Activated CD4-positive, alpha-beta T cell treated with anti-CD3 and anti-CD28 coated beads for 36 hours (primary cell): Measurements from ENCODE around the gene CELSR1. TPM values are rescaled to one million over a fixed set of nuclear protein-coding genes. Genes with fewer than 3 reads are reported as not detected.
"Not testable (repeated sequence)": the region's sequence is repeated elsewhere in the genome, so short reads cannot be mapped to it uniquely, and the experiment has no call there.

Experiments
- ATAC-seq: fragments of 200-7000 bp; cut with Tn5 transposase; one replicate; pipeline ENCODE4 v1.10.0; 2021; ENCODE audit warnings: mild to moderate bottlenecking, moderate library complexity
- CTCF ChIA-PET: fragments of 350-600 bp; sonication (Branson Sonifier 250); formaldehyde crosslinking; loops from one replicate; lab custom pipeline; 2021; ENCODE audit warnings: antibody characterized with exemption; lab: Charles Lee
- POLR2A ChIA-PET: fragments of 350-600 bp; sonication (Branson Sonifier 250); formaldehyde crosslinking; loops from one replicate; lab custom pipeline; 2021; ENCODE audit warnings: antibody characterized with exemption, inconsistent platforms; lab: Charles Lee
- DNase-seq: peaks from one replicate; pipeline ENCODE4 v3.0.0-alpha.2; 2020
- H3K27ac Mint-ChIP-seq: one replicate; pipeline ENCODE4 v1.8.0; 2021; ENCODE audit warnings: mixed read lengths
- H3K27me3 Mint-ChIP-seq: one replicate; pipeline ENCODE4 v1.8.0; 2021; ENCODE audit warnings: mixed read lengths
- H3K36me3 Mint-ChIP-seq: one replicate; pipeline ENCODE4 v1.8.0; 2021; ENCODE audit warnings: low read depth, mixed read lengths
- H3K4me1 Mint-ChIP-seq: one replicate; pipeline ENCODE4 v1.8.0; 2021; ENCODE audit warnings: mixed read lengths
- H3K4me3 Mint-ChIP-seq: one replicate; pipeline ENCODE4 v1.8.0; 2021; ENCODE audit warnings: mild to moderate bottlenecking, moderate library complexity, mixed read lengths
- H3K9me3 Mint-ChIP-seq: one replicate; pipeline ENCODE4 v1.8.0; 2021; ENCODE audit warnings: low read depth, mixed read lengths
- intact Hi-C, 2 experiments: fragments of 100-400 bp; cut with DNase I in 1 of 2; cut with micrococcal nuclease in 1 of 2; formaldehyde crosslinking; loops; one replicate each; pipeline versions ENCODE4 v1.14.2 to v1.15.1; 2022 to 2024; cut with DNase I, micrococcal nuclease
- total RNA-seq, 2 experiments: library from RNA; stranded (reverse); gene quantifications; one replicate each; pipeline ENCODE4 v1.2.3, GENCODE V29; 2021

Gene CELSR1
- total RNA-seq, 2 experiments from 2014 or later = 0.43 to 0.46 TPM

DNA sequence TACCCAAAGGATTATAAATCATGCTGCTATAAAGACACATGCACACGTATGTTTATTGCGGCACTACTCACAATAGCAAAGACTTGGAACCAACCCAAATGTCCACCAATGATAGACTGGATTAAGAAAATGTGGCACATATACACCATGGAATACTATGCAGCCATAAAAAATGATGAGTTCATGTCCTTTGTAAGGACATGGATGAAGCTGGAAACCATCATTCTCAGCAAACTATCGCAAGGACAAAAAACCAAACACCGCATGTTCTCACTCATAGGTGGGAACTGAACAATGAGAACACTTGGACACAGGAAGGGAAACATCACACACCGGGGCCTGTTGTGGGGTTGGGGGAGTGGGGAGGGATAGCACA is 21.3 kb downstream of the CELSR1 start:
- H3K36me3 Mint-ChIP-seq, intact Hi-C loops, POLR2A ChIA-PET, DNase-seq, H3K27me3 Mint-ChIP-seq, H3K9me3 Mint-ChIP-seq, H3K27ac Mint-ChIP-seq, CTCF ChIA-PET, H3K4me3 Mint-ChIP-seq, ATAC-seq, H3K4me1 Mint-ChIP-seq: not testable (repeated sequence)

- intact Hi-C loops = no loop called here
- ATAC-seq (peak; percentile 49), DNase-seq (peak; percentile 18)
- POLR2A ChIA-PET = no interaction called here
- CTCF ChIA-PET = no interaction called here
- no peak overlapping the region for H3K4me3 Mint-ChIP-seq
- H3K27ac Mint-ChIP-seq = no peak overlapping the region
- no peaks in the 10 kb centered on the region for H3K27me3 Mint-ChIP-seq
- H3K4me1 Mint-ChIP-seq = no peaks in the 10 kb centered on the region
- H3K36me3 Mint-ChIP-seq = no peaks in the 10 kb centered on the region
- H3K9me3 Mint-ChIP-seq = no peaks in the 10 kb centered on the region
These were observed 22.0 kb downstream of the CELSR1 start for GRCh38 chr22:46515208-46516111.

DNA sequence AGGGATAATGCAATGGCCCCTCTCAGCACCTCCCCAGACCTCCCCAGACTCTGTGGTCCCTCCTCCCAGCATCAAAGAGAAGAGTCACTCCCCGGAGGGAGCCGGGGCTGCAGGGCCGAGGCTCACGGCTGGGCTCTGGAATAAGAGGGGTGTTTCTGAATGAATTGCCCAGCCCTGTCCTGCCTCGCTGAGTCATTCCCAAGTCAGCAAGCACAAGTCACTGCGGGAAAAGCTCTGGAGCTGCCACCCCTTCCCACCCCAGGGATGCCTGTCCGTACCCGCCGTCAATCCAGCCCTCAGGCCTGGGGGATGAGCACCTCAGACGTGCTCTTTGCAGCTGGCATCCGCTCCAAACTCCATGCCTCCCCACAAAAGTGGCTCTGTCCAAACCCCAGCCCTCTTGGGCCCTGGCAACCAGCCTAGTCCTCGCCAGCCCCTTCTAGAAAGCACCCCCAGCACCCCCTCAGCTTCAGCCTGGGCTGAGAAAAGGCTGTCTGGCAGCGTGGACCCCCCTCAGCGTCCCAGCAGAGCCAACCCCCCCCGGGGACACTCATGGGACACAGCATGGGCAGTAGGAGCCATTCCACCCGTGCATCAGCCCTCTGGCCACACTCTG is 22.7 kb downstream of the CELSR1 start:
- Mint-ChIP-seq H3K9me3 (no peaks in the 10 kb centered on the region), H3K27ac (no peak overlapping the region), H3K4me1 (no peaks in the 10 kb centered on the region), H3K27me3 (no peaks in the 10 kb centered on the region), H3K4me3 (no peak overlapping the region), H3K36me3 (no peaks in the 10 kb centered on the region)
- no peak for ATAC-seq
- intact Hi-C loops = no loop called here
- ChIA-PET POLR2A (no interaction called here), CTCF (no interaction called here)
- no peak for DNase-seq

DNA sequence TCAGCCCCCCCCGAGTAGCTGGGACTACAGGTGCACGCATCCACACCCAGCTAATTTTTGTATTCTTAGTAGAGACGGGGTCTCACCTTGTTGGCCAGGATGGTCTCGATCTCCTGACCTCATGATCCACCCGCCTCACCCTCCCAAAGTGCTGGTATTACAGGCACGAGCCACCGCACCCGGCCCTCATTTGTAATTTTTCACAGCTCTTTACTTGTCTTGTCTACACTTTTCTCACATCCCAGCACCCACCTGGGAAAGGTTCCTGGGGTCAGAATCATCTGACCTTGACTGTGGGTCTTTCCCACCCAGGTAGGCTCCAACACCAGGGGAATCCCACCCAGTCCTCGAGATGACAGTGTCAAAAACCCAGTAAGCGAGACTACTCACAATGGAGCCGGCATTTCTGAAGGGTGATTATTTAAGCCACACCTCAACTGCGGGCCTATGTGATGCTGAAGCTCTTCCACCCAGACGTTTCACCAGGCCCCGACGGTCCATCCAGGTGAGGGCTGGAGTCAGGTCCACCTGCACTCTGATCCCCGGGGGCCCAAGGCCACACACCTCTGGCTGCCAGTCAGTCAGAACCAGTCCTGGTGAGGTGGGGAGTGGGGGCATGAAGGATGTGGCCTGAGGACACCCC is 23.4 kb downstream of the CELSR1 start:
- CTCF ChIA-PET = no interaction called here
- Mint-ChIP-seq H3K27ac (no peak overlapping the region), H3K27me3 (no peaks in the 10 kb centered on the region), H3K4me1 (no peaks in the 10 kb centered on the region), H3K36me3 (no peaks in the 10 kb centered on the region), H3K9me3 (no peaks in the 10 kb centered on the region), H3K4me3 (no peak overlapping the region)
- no peak for DNase-seq
- POLR2A ChIA-PET = no interaction called here
- intact Hi-C loops = no loop called here
- no peak for ATAC-seq

- ChIA-PET CTCF (no interaction called here), POLR2A (no interaction called here)
- H3K4me1 Mint-ChIP-seq = no peaks in the 10 kb centered on the region
- no peaks in the 10 kb centered on the region for H3K36me3 Mint-ChIP-seq
- no peaks in the 10 kb centered on the region for H3K27me3 Mint-ChIP-seq
- ATAC-seq (no peak), DNase-seq (no peak)
- no peak overlapping the region for H3K4me3 Mint-ChIP-seq
- H3K9me3 Mint-ChIP-seq = no peaks in the 10 kb centered on the region
- no peak overlapping the region for H3K27ac Mint-ChIP-seq
- intact Hi-C loops = no loop called here
These were observed 24.7 kb downstream of the CELSR1 start for GRCh38 chr22:46512683-46513082.

DNA sequence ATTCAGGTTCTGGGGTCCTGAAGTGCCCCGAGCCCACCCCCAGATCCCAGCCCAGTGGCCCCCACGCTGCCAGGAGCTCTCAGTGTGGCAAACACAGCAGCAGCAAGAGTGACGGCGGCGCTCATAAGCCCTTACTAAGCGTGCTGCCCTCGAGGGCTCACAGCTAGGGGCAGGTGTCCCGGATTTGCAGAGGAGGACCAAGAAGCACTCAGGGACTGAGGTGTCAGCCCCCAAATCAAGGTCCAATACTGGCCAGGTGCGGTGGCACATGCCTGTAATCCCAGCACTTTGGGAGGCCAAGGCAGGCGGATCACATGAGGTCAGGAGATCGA is 25.4 kb downstream of the CELSR1 start:
- Mint-ChIP-seq H3K27me3 (no peaks in the 10 kb centered on the region), H3K4me1 (no peaks in the 10 kb centered on the region), H3K36me3 (no peaks in the 10 kb centered on the region), H3K4me3 (no peak overlapping the region), H3K9me3 (no peaks in the 10 kb centered on the region), H3K27ac (no peak overlapping the region)
- intact Hi-C loops = no loop called here
- ChIA-PET POLR2A (no interaction called here), CTCF (no interaction called here)
- ATAC-seq (no peak), DNase-seq (no peak)

DNA sequence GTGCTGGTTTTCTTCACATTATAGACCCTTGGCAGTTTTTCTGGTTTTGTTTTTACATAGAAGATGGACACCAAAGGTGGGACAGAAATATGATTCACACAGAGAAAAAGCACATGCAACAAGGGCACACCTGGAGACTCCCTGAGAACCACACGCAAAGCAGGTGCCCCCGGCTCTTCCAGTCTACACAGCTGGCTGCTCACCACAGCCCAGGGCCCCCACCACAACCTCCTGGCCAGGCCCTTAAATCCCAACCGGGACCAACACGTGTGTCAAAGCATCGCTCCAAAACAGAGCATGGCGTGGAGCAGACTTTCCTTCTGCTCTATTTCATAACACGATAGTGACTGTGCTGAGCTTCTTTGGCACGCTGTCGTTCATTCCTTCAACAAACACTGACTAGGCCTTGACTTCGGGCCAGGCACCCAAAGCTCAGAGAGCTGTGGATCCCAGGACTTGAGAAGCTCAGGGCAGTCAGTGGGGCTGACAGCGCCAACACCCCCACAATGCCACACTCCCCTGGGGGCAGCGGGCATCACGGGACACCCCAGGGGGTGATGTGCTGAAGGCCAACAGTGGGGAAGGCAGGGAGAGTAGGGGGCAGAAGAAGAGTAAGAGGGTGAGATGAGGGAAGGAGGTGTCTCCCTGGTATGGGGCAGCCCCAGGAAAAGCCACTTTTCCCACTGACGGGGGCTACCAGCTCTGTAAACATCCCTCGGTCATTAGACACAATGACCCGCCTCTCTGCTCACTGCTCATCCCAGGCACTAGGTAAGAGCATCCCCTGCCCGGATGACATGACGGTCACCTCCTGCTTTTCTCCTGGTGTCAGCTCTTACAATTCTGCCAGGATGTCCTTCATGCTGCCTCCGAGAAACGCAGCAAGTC is 26.0 kb downstream of the CELSR1 start:
- POLR2A ChIA-PET = no interaction called here
- CTCF ChIA-PET = interaction anchor here (0.7 kb wide), 1 partner anchor 505 kb away, joined by 3 read pairs; no protein-coding TSS in a partner anchor
- Mint-ChIP-seq H3K27me3 (no peaks in the 10 kb centered on the region), H3K4me1 (no peaks in the 10 kb centered on the region), H3K9me3 (no peaks in the 10 kb centered on the region), H3K4me3 (no peak overlapping the region), H3K27ac (no peak overlapping the region), H3K36me3 (no peaks in the 10 kb centered on the region)
- intact Hi-C loops = no loop called here
- ATAC-seq (no peak), DNase-seq (no peak)

GRCh38 chr22:46509416-46510089 is 27.9 kb downstream of the CELSR1 start:
- H3K4me1 Mint-ChIP-seq = no peaks in the 10 kb centered on the region
- no peak for DNase-seq
- no peaks in the 10 kb centered on the region for H3K36me3 Mint-ChIP-seq
- no peaks in the 10 kb centered on the region for H3K9me3 Mint-ChIP-seq
- ChIA-PET CTCF (no interaction called here), POLR2A (no interaction called here)
- no peaks in the 10 kb centered on the region for H3K27me3 Mint-ChIP-seq
- no peak overlapping the region for H3K27ac Mint-ChIP-seq
- intact Hi-C loops = no loop called here
- ATAC-seq = no peak
- H3K4me3 Mint-ChIP-seq = no peak overlapping the region

DNA sequence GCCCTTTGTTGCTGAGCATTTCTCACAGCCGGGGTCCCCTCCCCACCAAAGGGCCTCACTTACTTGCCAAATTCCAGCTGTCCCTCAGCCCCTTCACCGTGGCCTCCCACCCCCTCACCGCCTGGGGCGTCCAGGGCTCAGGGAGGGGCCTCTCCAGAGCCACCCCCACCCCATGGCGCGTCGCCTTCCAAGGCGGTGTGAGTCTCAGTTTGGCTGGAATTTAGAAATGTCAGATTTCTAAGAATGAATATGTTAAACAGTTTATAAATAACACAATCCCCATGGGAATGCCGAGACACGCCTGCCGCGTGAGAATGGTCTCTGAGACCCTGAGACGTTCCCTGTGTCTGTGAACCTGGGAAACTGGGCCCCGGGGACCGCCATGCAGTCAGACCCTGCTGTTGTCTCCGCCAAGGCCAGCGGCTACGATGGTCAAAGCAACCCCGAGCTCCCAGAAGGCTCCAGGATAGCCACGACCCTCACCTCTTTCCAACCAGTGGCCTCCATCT is 28.9 kb downstream of the CELSR1 start:
- H3K4me3 Mint-ChIP-seq = no peak overlapping the region
- CTCF ChIA-PET = no interaction called here
- no peak for DNase-seq
- H3K36me3 Mint-ChIP-seq = no peaks in the 10 kb centered on the region
- ATAC-seq = no peak
- POLR2A ChIA-PET = no interaction called here
- H3K27ac Mint-ChIP-seq = no peak overlapping the region
- no peaks in the 10 kb centered on the region for H3K27me3 Mint-ChIP-seq
- H3K9me3 Mint-ChIP-seq = no peaks in the 10 kb centered on the region
- H3K4me1 Mint-ChIP-seq = no peaks in the 10 kb centered on the region
- intact Hi-C loops = no loop called here

GRCh38 chr22:46507451-46508425 is 29.7 kb downstream of the CELSR1 start:
- Mint-ChIP-seq H3K4me3 (no peak overlapping the region), H3K27me3 (no peaks in the 10 kb centered on the region), H3K27ac (no peak overlapping the region), H3K4me1 (no peaks in the 10 kb centered on the region), H3K36me3 (no peaks in the 10 kb centered on the region), H3K9me3 (no peaks in the 10 kb centered on the region)
- ChIA-PET CTCF (no interaction called here), POLR2A (no interaction called here)
- intact Hi-C loops = no loop called here
- no peak for ATAC-seq
- DNase-seq = no peak
